ENCODE measurements around the gene NFE2L3. TPM values are rescaled to one million over a fixed set of nuclear protein-coding genes. Genes with fewer than 3 reads are reported as not detected.

Gene NFE2L3
- total RNA-seq, 4 donors from 2014 or later, result 1.5 to 2.7 (median 2.5) TPM

- intact Hi-C loops (cut with DNase I), result no loop called here
These were observed 27.4 kb downstream of the NFE2L3 start for GRCh38 chr7:26179422-26179821.

GRCh38 chr7:26179826-26180497 lies 28.0 kb downstream of the NFE2L3 start:
- H3K27ac ChIP-seq (replicated peaks in 1 of 4), result no peak overlapping the region
- H3K9me3 ChIP-seq, result no peaks in the 10 kb centered on the region
- no peak for DNase-seq (ENCODE audit: extremely low spot score)
- TF ChIP-seq EP300 (IDR thresholded peaks at IDR 0.05) (no peak), CTCF (IDR thresholded peaks at IDR 0.05) (no peak), POLR2AphosphoS5 (IDR thresholded peaks at IDR 0.05) (peak in 1 of 2 donors; percentile 21)
- WGBS, result 37% methylated on average over 8 of the region's 8 CpGs
- H3K4me3 ChIP-seq, result no peak overlapping the region
- H3K36me3 ChIP-seq, result peaks cover 0 to 6% (median under 1%) of the 10 kb centered on the region in 4 donors
- H3K27me3 ChIP-seq, result no peaks in the 10 kb centered on the region
- peaks cover 17 to 38% (median 21%) of the 10 kb centered on the region in 4 donors for H3K4me1 ChIP-seq
- intact Hi-C loops (cut with DNase I), result no loop called here

More at GRCh38 chr7:26179422-26179821, 27.4 kb downstream of the NFE2L3 start:
- TF ChIP-seq CTCF (IDR thresholded peaks at IDR 0.05), result no peak
- no peak for TF ChIP-seq POLR2AphosphoS5 (IDR thresholded peaks at IDR 0.05)
- no peak for TF ChIP-seq POLR2A (IDR thresholded peaks at IDR 0.05; ENCODE audit: low read depth)
- TF ChIP-seq EP300 (IDR thresholded peaks at IDR 0.05), result no peak
- no peaks in the 10 kb centered on the region for H3K9me3 ChIP-seq
- H3K27me3 ChIP-seq, result no peaks in the 10 kb centered on the region
- 58% methylated on average over 5 of the region's 5 CpGs for WGBS
- no peak overlapping the region for H3K27ac ChIP-seq (replicated peaks in 1 of 4)
- H3K4me1 ChIP-seq, result peaks cover 17 to 38% (median 21%) of the 10 kb centered on the region in 4 donors
- H3K4me3 ChIP-seq, result no peak overlapping the region
- H3K36me3 ChIP-seq, result peaks cover 0 to 3% (median 0%) of the 10 kb centered on the region in 4 donors
- DNase-seq (ENCODE audit: extremely low spot score), result no peak

- no peak for DNase-seq (ENCODE audit: extremely low spot score)
- peak in 1 of 2 donors; percentile 27 for TF ChIP-seq POLR2AphosphoS5 (IDR thresholded peaks at IDR 0.05)
- TF ChIP-seq EP300 (IDR thresholded peaks at IDR 0.05), result no peak
- 45% methylated on average over 5 of the region's 5 CpGs for whole genome bisulfite sequencing
- Histone ChIP-seq H3K36me3 (peaks cover 0 to 9% (median 3%) of the 10 kb centered on the region in 4 donors), H3K27ac (replicated peaks in 1 of 4) (no peak overlapping the region), H3K4me1 (peaks cover 17 to 38% (median 21%) of the 10 kb centered on the region in 4 donors), H3K27me3 (no peaks in the 10 kb centered on the region), H3K4me3 (no peak overlapping the region), H3K9me3 (no peaks in the 10 kb centered on the region)
- intact Hi-C loops (cut with DNase I), result no loop called here
These were observed 28.8 kb downstream of the NFE2L3 start for GRCh38 chr7:26180792-26181198.

GRCh38 chr7:26181474-26182227 lies 29.7 kb downstream of the NFE2L3 start:
- TF ChIP-seq CTCF (IDR thresholded peaks at IDR 0.05), result no peak
- no peak for TF ChIP-seq POLR2AphosphoS5 (IDR thresholded peaks at IDR 0.05)
- TF ChIP-seq EP300 (IDR thresholded peaks at IDR 0.05), result no peak
- TF ChIP-seq POLR2A (IDR thresholded peaks at IDR 0.05; ENCODE audit: low read depth), result no peak
- WGBS, result 58% methylated on average over 3 of the region's 3 CpGs
- H3K4me3 ChIP-seq, result no peak overlapping the region
- H3K36me3 ChIP-seq, result peaks cover 0 to 14% (median 3%) of the 10 kb centered on the region in 4 donors
- peaks cover 17 to 38% (median 21%) of the 10 kb centered on the region in 4 donors for H3K4me1 ChIP-seq
- DNase-seq (ENCODE audit: extremely low spot score), result no peak
- no peaks in the 10 kb centered on the region for H3K9me3 ChIP-seq
- intact Hi-C loops (cut with DNase I), result no loop called here
- no peaks in the 10 kb centered on the region for H3K27me3 ChIP-seq
- H3K27ac ChIP-seq (replicated peaks in 1 of 4), result no peak overlapping the region

- H3K27me3 ChIP-seq, result no peaks in the 10 kb centered on the region
- peaks cover 17 to 38% (median 21%) of the 10 kb centered on the region in 4 donors for H3K4me1 ChIP-seq
- DNase-seq (ENCODE audit: extremely low spot score), result no peak
- H3K4me3 ChIP-seq, result no peak overlapping the region
- H3K9me3 ChIP-seq, result no peaks in the 10 kb centered on the region
- peak overlapping the region in 1 of 4 donors; percentile 18 for H3K27ac ChIP-seq (replicated peaks in 1 of 4)
- no peak for TF ChIP-seq EP300 (IDR thresholded peaks at IDR 0.05)
- TF ChIP-seq POLR2AphosphoS5 (IDR thresholded peaks at IDR 0.05), result peak in 1 of 2 donors; percentile 55
- 46% methylated on average over 6 of the region's 6 CpGs for WGBS
- intact Hi-C loops (cut with DNase I), result no loop called here
- H3K36me3 ChIP-seq, result peaks cover 0 to 16% (median 5%) of the 10 kb centered on the region in 4 donors
These were observed 30.3 kb downstream of the NFE2L3 start for GRCh38 chr7:26182283-26182682.

Measured in esophagus muscularis mucosa (tissue), 4 donors.